ENCODE results near the gene RABEPK. TPM values are rescaled to one million over a fixed set of nuclear protein-coding genes. Genes with fewer than 3 reads are reported as not detected.
"Not testable (repeated sequence)": the region's sequence is repeated elsewhere in the genome, so short reads cannot be mapped to it uniquely, and the experiment has no call there.

Gene RABEPK
- total RNA-seq, 1 experiment from 2014 or later, result 29.7 TPM

DNA sequence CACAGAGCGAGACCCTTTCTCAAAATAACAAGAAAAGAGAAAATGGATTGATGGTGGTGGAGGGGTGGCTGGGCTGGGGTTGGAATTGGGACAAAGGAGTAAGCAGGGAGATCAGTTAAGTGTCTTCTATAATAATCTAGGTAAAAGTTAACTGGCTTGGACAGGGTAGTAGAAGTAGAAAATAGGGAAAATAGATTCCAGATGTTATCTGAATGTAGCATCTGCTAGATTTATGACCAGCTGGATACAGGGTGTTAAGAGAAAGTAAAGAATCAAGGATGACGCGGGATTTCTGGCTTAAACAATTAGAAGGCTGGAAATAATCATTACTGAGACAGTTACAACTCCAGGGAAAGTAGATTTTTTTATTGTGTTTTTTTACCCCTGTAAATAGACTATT lies 23.7 kb upstream of the RABEPK start:
- CTCF ChIA-PET, result no interaction called here
- Histone ChIP-seq H3K4me3 (no peak overlapping the region), H3K4me1 (replicated peaks; ENCODE audit: insufficient read depth) (no peaks in the 10 kb centered on the region), H3K27ac (no peak overlapping the region), H4K20me1 (ENCODE audit: insufficient read depth) (peaks cover 7% of the 10 kb centered on the region; the same call in 1 of the 2 replicates), H3F3A (ENCODE audit: insufficient read depth, low read depth) (peaks cover 1% of the 10 kb centered on the region; the same call in 1 of the 2 replicates), H2AFZ (no peak overlapping the region), H3K9me3 (ENCODE audit: insufficient read depth, low read depth) (no peaks in the 10 kb centered on the region), H3K9me2 (ENCODE audit: insufficient read depth) (no peaks in the 10 kb centered on the region), H3K4me2 (no peak overlapping the region), H3K79me2 (ENCODE audit: low read depth) (peaks cover 53% of the 10 kb centered on the region), H3K27me3 (ENCODE audit: insufficient read depth, low read depth) (no peaks in the 10 kb centered on the region), H3K36me3 (ENCODE audit: low read depth) (no peaks in the 10 kb centered on the region)
- intact Hi-C loops (cut with micrococcal nuclease; ENCODE audit: unreplicated experiment), result no loop called here
- TF ChIP-seq, protein P1, sequence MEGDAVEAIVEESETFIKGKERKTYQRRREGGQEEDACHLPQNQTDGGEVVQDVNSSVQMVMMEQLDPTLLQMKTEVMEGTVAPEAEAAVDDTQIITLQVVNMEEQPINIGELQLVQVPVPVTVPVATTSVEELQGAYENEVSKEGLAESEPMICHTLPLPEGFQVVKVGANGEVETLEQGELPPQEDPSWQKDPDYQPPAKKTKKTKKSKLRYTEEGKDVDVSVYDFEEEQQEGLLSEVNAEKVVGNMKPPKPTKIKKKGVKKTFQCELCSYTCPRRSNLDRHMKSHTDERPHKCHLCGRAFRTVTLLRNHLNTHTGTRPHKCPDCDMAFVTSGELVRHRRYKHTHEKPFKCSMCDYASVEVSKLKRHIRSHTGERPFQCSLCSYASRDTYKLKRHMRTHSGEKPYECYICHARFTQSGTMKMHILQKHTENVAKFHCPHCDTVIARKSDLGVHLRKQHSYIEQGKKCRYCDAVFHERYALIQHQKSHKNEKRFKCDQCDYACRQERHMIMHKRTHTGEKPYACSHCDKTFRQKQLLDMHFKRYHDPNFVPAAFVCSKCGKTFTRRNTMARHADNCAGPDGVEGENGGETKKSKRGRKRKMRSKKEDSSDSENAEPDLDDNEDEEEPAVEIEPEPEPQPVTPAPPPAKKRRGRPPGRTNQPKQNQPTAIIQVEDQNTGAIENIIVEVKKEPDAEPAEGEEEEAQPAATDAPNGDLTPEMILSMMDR (conservative IDR thresholded peaks at IDR 0.05), result no peak
- no peak for TF ChIP-seq EZH2 (IDR thresholded peaks at IDR 0.05; ENCODE audit: low read depth)
- POLR2A ChIA-PET (ENCODE audit: unreplicated experiment), result no interaction called here
- BruUV-seq (replicated peaks), result no TSS peak
- no peak for DNase-seq

DNA sequence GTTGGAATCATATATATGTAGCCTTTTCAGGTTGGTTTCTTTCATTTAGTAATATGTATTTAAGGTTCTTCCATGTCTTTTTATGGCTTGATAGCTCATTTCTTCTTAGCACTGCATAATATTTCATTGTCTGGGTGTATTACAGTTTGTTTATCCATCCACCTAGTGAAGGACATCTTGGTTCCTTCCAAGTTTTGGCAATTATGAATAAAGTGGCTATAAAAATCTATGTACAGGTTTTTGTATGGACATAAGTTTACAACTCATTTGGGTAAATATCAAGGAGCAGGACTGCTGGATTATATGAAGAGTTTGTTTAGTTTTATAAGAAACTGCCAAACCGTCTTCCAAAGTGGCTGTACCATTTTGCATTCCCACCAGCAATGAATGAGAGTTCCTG lies 22.5 kb upstream of the RABEPK start:
- DNase-seq, result no peak
- Histone ChIP-seq H3K4me1 (replicated peaks; ENCODE audit: insufficient read depth) (no peaks in the 10 kb centered on the region), H2AFZ (no peak overlapping the region), H3K4me2 (no peak overlapping the region), H4K20me1 (ENCODE audit: insufficient read depth) (peaks cover 20% of the 10 kb centered on the region; the same call in 1 of the 2 replicates), H3F3A (ENCODE audit: insufficient read depth, low read depth) (no peaks in the 10 kb centered on the region; the same call in 1 of the 2 replicates), H3K9me2 (ENCODE audit: insufficient read depth) (no peaks in the 10 kb centered on the region), H3K79me2 (ENCODE audit: low read depth) (peaks cover 55% of the 10 kb centered on the region), H3K27me3 (ENCODE audit: insufficient read depth, low read depth) (no peaks in the 10 kb centered on the region), H3K27ac (no peak overlapping the region), H3K36me3 (ENCODE audit: low read depth) (no peaks in the 10 kb centered on the region), H3K9me3 (ENCODE audit: insufficient read depth, low read depth) (no peaks in the 10 kb centered on the region), H3K4me3 (no peak overlapping the region)
- ChIA-PET CTCF (interaction anchor here (0.7 kb wide), 1 partner anchor 255 kb away, joined by 3 read pairs; no protein-coding TSS in a partner anchor), POLR2A (ENCODE audit: unreplicated experiment) (no interaction called here)
- TF ChIP-seq, protein P1 (conservative IDR thresholded peaks at IDR 0.05), result no peak
- no peak for TF ChIP-seq EZH2 (IDR thresholded peaks at IDR 0.05; ENCODE audit: low read depth)
- intact Hi-C loops (cut with micrococcal nuclease; ENCODE audit: unreplicated experiment), result no loop called here
- no TSS peak for BruUV-seq (replicated peaks)

DNA sequence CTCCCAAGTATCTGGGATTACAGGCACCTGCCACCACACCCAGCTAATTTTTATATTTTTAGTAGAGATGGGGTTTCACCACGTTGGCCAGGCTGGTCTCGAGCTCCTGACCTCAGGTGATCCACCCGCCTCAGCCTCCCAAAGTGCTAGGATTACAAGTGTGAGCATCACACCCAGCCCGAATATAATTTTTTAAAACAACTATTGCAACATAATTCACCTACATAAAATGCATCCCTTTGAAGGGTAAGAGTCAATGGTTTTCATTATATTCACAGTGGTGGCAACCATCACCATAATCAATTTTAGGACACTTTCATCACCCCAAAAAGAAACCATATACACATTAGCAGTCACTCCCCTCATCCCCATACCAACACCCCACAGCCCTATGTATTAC lies 20.6 kb upstream of the RABEPK start:
- H3K79me2 ChIP-seq (ENCODE audit: low read depth), result peaks cover 74% of the 10 kb centered on the region
- DNase-seq; BruUV-seq (replicated peaks); H3K9me2 ChIP-seq (ENCODE audit: insufficient read depth); H3K4me2 ChIP-seq; intact Hi-C loops (cut with micrococcal nuclease; ENCODE audit: unreplicated experiment); H3K36me3 ChIP-seq (ENCODE audit: low read depth); H3K4me1 ChIP-seq (replicated peaks; ENCODE audit: insufficient read depth); H3K4me3 ChIP-seq; POLR2A ChIA-PET (ENCODE audit: unreplicated experiment); H3K27ac ChIP-seq; CTCF ChIA-PET; H2AFZ ChIP-seq; H3K27me3 ChIP-seq (ENCODE audit: insufficient read depth, low read depth); H3F3A ChIP-seq (ENCODE audit: insufficient read depth, low read depth); H3K9me3 ChIP-seq (ENCODE audit: insufficient read depth, low read depth): not testable (repeated sequence)
- peaks cover 31% of the 10 kb centered on the region for H4K20me1 ChIP-seq (ENCODE audit: insufficient read depth)

DNA sequence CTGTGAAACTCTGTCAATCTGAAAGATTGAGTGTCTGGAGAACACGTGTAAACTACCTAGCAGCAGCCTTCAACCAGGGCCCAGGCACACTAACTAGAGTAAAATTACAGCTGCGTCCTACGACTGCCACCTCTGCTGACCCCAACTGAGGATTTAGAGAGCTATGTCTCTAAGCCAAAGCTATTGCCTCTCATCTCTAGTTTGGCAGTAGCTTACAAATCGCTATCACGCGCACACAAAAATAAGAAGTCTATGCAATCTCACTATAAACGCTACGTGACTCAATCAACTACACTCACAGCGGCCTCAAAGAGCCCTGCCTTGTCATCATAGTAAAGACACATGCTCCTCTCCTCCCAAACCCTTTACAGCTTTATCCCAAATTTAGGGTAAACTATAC lies 19.5 kb upstream of the RABEPK start:
- no peak for DNase-seq
- CTCF ChIA-PET, result no interaction called here

DNA sequence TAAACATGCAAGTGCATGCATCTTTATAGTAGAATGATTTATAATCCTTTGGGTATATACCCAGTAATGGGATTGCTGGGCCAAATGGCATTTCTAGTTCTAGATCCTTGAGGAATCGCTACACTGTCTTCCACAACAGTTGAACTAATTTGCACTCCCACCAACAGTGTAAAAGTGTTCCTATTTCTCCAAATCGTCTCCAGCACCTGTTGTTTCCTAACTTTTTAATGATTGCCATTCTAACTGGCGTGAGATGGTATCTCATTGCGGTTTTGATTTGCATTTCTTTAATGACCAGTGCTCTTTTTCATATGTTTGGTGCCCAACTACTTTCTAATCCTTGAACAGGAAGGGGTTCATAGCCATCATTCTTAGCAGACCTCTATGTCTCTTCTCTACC lies 18.6 kb upstream of the RABEPK start:
- CTCF ChIA-PET; H3K4me2 ChIP-seq; POLR2A ChIA-PET (ENCODE audit: unreplicated experiment); intact Hi-C loops (cut with micrococcal nuclease; ENCODE audit: unreplicated experiment); H3K9me3 ChIP-seq (ENCODE audit: insufficient read depth, low read depth); H3F3A ChIP-seq (ENCODE audit: insufficient read depth, low read depth); H2AFZ ChIP-seq; H3K27me3 ChIP-seq (ENCODE audit: insufficient read depth, low read depth); H3K36me3 ChIP-seq (ENCODE audit: low read depth); H3K9me2 ChIP-seq (ENCODE audit: insufficient read depth); H3K27ac ChIP-seq; H3K4me3 ChIP-seq; DNase-seq; H3K4me1 ChIP-seq (replicated peaks; ENCODE audit: insufficient read depth); BruUV-seq (replicated peaks): not testable (repeated sequence)
- Histone ChIP-seq H4K20me1 (ENCODE audit: insufficient read depth) (peaks cover 35% of the 10 kb centered on the region), H3K79me2 (ENCODE audit: low read depth) (peaks cover 89% of the 10 kb centered on the region)

More for the DNA sequence above, 19.5 kb upstream of the RABEPK start:
- Histone ChIP-seq H3K9me3 (ENCODE audit: insufficient read depth, low read depth) (no peaks in the 10 kb centered on the region), H4K20me1 (ENCODE audit: insufficient read depth) (peaks cover 31% of the 10 kb centered on the region), H3K4me2 (no peak overlapping the region), H3F3A (ENCODE audit: insufficient read depth, low read depth) (no peaks in the 10 kb centered on the region; the same call in 1 of the 2 replicates), H3K9me2 (ENCODE audit: insufficient read depth) (no peaks in the 10 kb centered on the region), H3K79me2 (ENCODE audit: low read depth) (peaks cover 85% of the 10 kb centered on the region), H2AFZ (no peak overlapping the region), H3K27ac (no peak overlapping the region), H3K4me3 (no peak overlapping the region), H3K4me1 (replicated peaks; ENCODE audit: insufficient read depth) (no peaks in the 10 kb centered on the region), H3K36me3 (ENCODE audit: low read depth) (0 out of 2 replicates have a peak, but pooled peaks cover 2% of the 10 kb centered on the region), H3K27me3 (ENCODE audit: insufficient read depth, low read depth) (no peaks in the 10 kb centered on the region)
- no peak for TF ChIP-seq EZH2 (IDR thresholded peaks at IDR 0.05; ENCODE audit: low read depth)
- TF ChIP-seq, protein P1 (conservative IDR thresholded peaks at IDR 0.05), result no peak
- no TSS peak for BruUV-seq (replicated peaks)
- POLR2A ChIA-PET (ENCODE audit: unreplicated experiment), result no interaction called here
- intact Hi-C loops (cut with micrococcal nuclease; ENCODE audit: unreplicated experiment), result no loop called here

Measured in PC-9 (cell line).